ENCODE data around the gene NAT9.

DNA sequence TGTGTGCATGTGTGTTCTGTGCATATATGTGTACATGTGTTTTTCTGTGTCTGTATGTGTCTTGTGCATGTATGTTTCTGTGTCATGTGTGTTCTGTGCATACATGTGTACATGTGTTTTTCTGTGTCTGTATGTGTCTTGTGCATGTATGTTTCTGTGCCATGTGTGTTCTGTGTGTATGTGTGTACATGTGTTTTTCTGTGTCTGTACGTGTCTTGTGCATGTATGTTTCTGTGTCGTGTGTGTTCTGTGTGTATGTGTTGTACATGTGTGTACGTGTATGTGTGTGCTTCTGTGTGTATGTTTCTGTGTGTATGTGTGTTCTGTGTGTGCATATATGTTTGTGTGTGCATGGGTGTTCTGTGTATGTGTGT lies 47.5 kb downstream of the NAT9 start:
- TF ChIP-seq, protein P1, sequence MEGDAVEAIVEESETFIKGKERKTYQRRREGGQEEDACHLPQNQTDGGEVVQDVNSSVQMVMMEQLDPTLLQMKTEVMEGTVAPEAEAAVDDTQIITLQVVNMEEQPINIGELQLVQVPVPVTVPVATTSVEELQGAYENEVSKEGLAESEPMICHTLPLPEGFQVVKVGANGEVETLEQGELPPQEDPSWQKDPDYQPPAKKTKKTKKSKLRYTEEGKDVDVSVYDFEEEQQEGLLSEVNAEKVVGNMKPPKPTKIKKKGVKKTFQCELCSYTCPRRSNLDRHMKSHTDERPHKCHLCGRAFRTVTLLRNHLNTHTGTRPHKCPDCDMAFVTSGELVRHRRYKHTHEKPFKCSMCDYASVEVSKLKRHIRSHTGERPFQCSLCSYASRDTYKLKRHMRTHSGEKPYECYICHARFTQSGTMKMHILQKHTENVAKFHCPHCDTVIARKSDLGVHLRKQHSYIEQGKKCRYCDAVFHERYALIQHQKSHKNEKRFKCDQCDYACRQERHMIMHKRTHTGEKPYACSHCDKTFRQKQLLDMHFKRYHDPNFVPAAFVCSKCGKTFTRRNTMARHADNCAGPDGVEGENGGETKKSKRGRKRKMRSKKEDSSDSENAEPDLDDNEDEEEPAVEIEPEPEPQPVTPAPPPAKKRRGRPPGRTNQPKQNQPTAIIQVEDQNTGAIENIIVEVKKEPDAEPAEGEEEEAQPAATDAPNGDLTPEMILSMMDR (IDR thresholded peaks at IDR 0.05; ENCODE audit: extremely low read depth in 1 of 2, insufficient read depth in 1 of 2, low read depth in 1 of 2, low read length in 2 of 2), result no peak
- TF ChIP-seq POLR2A (IDR thresholded peaks at IDR 0.05; ENCODE audit: low read depth, low read length), result no peak
- TF ChIP-seq EZH2 (IDR thresholded peaks at IDR 0.05; ENCODE audit: borderline replicate concordance, low read depth, low read length, severe bottlenecking), result no peak
- TF ChIP-seq MYC (IDR thresholded peaks at IDR 0.05; ENCODE audit: low read depth, low read length), result no peak
- TF ChIP-seq, protein P2, sequence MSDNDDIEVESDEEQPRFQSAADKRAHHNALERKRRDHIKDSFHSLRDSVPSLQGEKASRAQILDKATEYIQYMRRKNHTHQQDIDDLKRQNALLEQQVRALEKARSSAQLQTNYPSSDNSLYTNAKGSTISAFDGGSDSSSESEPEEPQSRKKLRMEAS (IDR thresholded peaks at IDR 0.05; ENCODE audit: insufficient read depth, insufficient read length), result no peak
- TF ChIP-seq POLR2AphosphoS5 (IDR thresholded peaks at IDR 0.05; ENCODE audit: insufficient read depth, low read depth, low read length), result no peak
- no peak for TF ChIP-seq GATA2 (IDR thresholded peaks at IDR 0.05; ENCODE audit: insufficient read depth, insufficient read length, low read depth, low read length)
- TF ChIP-seq JUN (IDR thresholded peaks at IDR 0.05; ENCODE audit: borderline replicate concordance, insufficient read depth, insufficient read length, low read depth), result no peak

Data from endothelial cell of umbilical vein (primary cell).